Trophoblast cell (in vitro differentiated cells and primary cell): ENCODE results near the gene GHRHR.

Experiments
- DNase-seq, 2 donors: peaks; one replicate each; pipeline ENCODE4 v3.0.0-alpha.2; 2016
- H2AFZ ChIP-seq: 2 replicates; pipeline ENCODE4 v1.6.1; 2013; ENCODE audit warnings: low read length, moderate library complexity, mild to moderate bottlenecking; ENCODE audit not compliant: insufficient read depth, poor library complexity
- H2AK5ac ChIP-seq: 2 replicates; pipeline ENCODE4 v1.6.1; 2013; ENCODE audit warnings: mild to moderate bottlenecking, low read length
- H2BK120ac ChIP-seq: 2 replicates; pipeline ENCODE4 v1.6.1; 2013; ENCODE audit warnings: low read length, mild to moderate bottlenecking, moderate library complexity; ENCODE audit not compliant: insufficient read depth, poor library complexity
- H2BK12ac ChIP-seq: 2 replicates; pipeline ENCODE4 v1.6.1; 2013; ENCODE audit warnings: mild to moderate bottlenecking, low read length, moderate library complexity
- H2BK5ac ChIP-seq: 2 replicates; pipeline ENCODE4 v1.6.1; 2013; ENCODE audit warnings: low read length, low read depth, moderate library complexity, mild to moderate bottlenecking; ENCODE audit not compliant: poor library complexity
- H3K14ac ChIP-seq: 2 replicates; pipeline ENCODE4 v1.6.1; 2013; ENCODE audit warnings: mild to moderate bottlenecking, low read length
- H3K18ac ChIP-seq: 2 replicates; pipeline ENCODE4 v1.6.1; 2013; ENCODE audit warnings: mild to moderate bottlenecking, low read length
- H3K23ac ChIP-seq: 2 replicates; pipeline ENCODE4 v1.6.1; 2013; ENCODE audit warnings: low read length
- H3K27ac ChIP-seq: 2 replicates; pipeline ENCODE4 v1.5.1; 2013; ENCODE audit warnings: low read depth, mild to moderate bottlenecking, inconsistent platforms, low read length, moderate library complexity
- H3K27me3 ChIP-seq: 2 replicates; pipeline ENCODE4 v1.6.1; 2013; ENCODE audit warnings: inconsistent platforms, mild to moderate bottlenecking, low read length, moderate library complexity; ENCODE audit not compliant: insufficient read depth
- H3K36me3 ChIP-seq, 2 experiments: 1 replicate in 1 of 2; 2 replicates in 1 of 2; pipeline ENCODE4 v1.6.1; 2013; ENCODE audit warnings: low read length in 2 of 2, mild to moderate bottlenecking in 2 of 2, moderate library complexity in 1 of 2; ENCODE audit not compliant: insufficient read depth in 2 of 2, control insufficient read depth in 1 of 2
- H3K4ac ChIP-seq: 2 replicates; pipeline ENCODE4 v1.6.1; 2013; ENCODE audit warnings: low read depth, mild to moderate bottlenecking, low read length, moderate library complexity
- H3K4me1 ChIP-seq, 2 experiments: 1 replicate in 1 of 2; 2 replicates in 1 of 2; pipeline ENCODE4 v1.6.1; 2013; ENCODE audit warnings: low read length in 2 of 2, mild to moderate bottlenecking in 2 of 2, moderate library complexity in 1 of 2; ENCODE audit not compliant: insufficient read depth in 2 of 2, control insufficient read depth in 1 of 2
- H3K4me2 ChIP-seq: 2 replicates; pipeline ENCODE4 v1.6.1; 2013; ENCODE audit warnings: inconsistent platforms, mild to moderate bottlenecking, low read length, moderate library complexity
- H3K4me3 ChIP-seq: 2 replicates; pipeline ENCODE4 v1.5.1; 2013; ENCODE audit warnings: mild to moderate bottlenecking, low read depth, low read length, inconsistent platforms
- H3K79me1 ChIP-seq: one replicate; pipeline ENCODE4 v1.6.1; 2013; ENCODE audit warnings: low read length
- H3K79me2 ChIP-seq: 2 replicates; pipeline ENCODE4 v1.6.1; 2013; ENCODE audit warnings: low read length, mild to moderate bottlenecking; ENCODE audit not compliant: control insufficient read depth, insufficient read depth, poor library complexity
- H3K9ac ChIP-seq: 2 replicates; pipeline ENCODE4 v1.6.1; 2013; ENCODE audit warnings: mild to moderate bottlenecking, low read length
- H3K9me3 ChIP-seq: 2 replicates; pipeline ENCODE4 v1.6.1; 2013; ENCODE audit warnings: low read depth, mild to moderate bottlenecking, control low read depth, inconsistent platforms, low read length; ENCODE audit not compliant: insufficient read depth
- H4K12ac ChIP-seq: 2 replicates; pipeline ENCODE4 v1.6.1; 2013; ENCODE audit warnings: low read depth, mild to moderate bottlenecking, low read length, moderate library complexity
- H4K8ac ChIP-seq: 2 replicates; pipeline ENCODE4 v1.6.1; 2013; ENCODE audit warnings: low read depth, mild to moderate bottlenecking, low read length, moderate library complexity
- H4K91ac ChIP-seq: one replicate; pipeline ENCODE4 v1.6.1; 2013; ENCODE audit warnings: low read depth, mild to moderate bottlenecking, low read length, moderate library complexity
- WGBS: extraction: QIAGEN DNeasy Blood & Tissue Kit; methylation state at CpG from one replicate; pipeline ENCODE4 v1.1.7; 2013; ENCODE audit warnings: missing lambda C conversion rate; ENCODE audit not compliant: insufficient read length, insufficient coverage; ENCODE audit errors: extremely low coverage; 5-methylcytosine and 5-hydroxymethylcytosine counted together

GHRHR gene

GRCh38 chr7:30977896-30978564, 14.3 kb downstream of the GHRHR start:
- Histone ChIP-seq H4K12ac (no peak overlapping the region), H3K14ac (no peak overlapping the region), H3K9ac (no peak overlapping the region), H3K4me3 (no peak overlapping the region), H3K9me3 (no peaks in the 10 kb centered on the region), H3K4me2 (no peak overlapping the region), H4K8ac (no peak overlapping the region), H2BK120ac (no peak overlapping the region), H3K4ac (no peak overlapping the region), H2AFZ (no peak overlapping the region), H3K27me3 (no peaks in the 10 kb centered on the region), H2BK12ac (no peak overlapping the region), H3K4me1 (no peaks in the 10 kb centered on the region), H3K79me2 (no peaks in the 10 kb centered on the region), H3K18ac (no peak overlapping the region), H3K79me1 (no peaks in the 10 kb centered on the region), H3K36me3 (no peaks in the 10 kb centered on the region), H3K27ac (no peak overlapping the region), H3K23ac (no peak overlapping the region), H2BK5ac (no peak overlapping the region), H4K91ac (no peak overlapping the region), H2AK5ac (no peak overlapping the region)
- DNase-seq, result peak in 1 of 2 donors; percentile 60
- no CpG with 5 or more reads among the region's 9 CpGs for WGBS

GRCh38 chr7:30979027-30979426, 15.3 kb downstream of the GHRHR start:
- H3K4me2 ChIP-seq, result no peak overlapping the region
- no peaks in the 10 kb centered on the region for H3K27me3 ChIP-seq
- H3K18ac ChIP-seq, result no peak overlapping the region
- H3K36me3 ChIP-seq, result no peaks in the 10 kb centered on the region
- no peak overlapping the region for H2AFZ ChIP-seq
- H3K9me3 ChIP-seq, result no peaks in the 10 kb centered on the region
- no peak overlapping the region for H2AK5ac ChIP-seq
- no peak overlapping the region for H4K91ac ChIP-seq
- no peaks in the 10 kb centered on the region for H3K4me1 ChIP-seq
- H3K14ac ChIP-seq, result no peak overlapping the region
- no peak overlapping the region for H3K9ac ChIP-seq
- no peaks in the 10 kb centered on the region for H3K79me1 ChIP-seq
- H4K12ac ChIP-seq, result no peak overlapping the region
- no CpG with 5 or more reads among the region's 11 CpGs for WGBS
- H2BK12ac ChIP-seq, result no peak overlapping the region
- no peak overlapping the region for H3K4ac ChIP-seq
- no peak overlapping the region for H2BK120ac ChIP-seq
- no peak overlapping the region for H3K27ac ChIP-seq
- no peaks in the 10 kb centered on the region for H3K79me2 ChIP-seq
- no peak overlapping the region for H4K8ac ChIP-seq
- no peak for DNase-seq
- H3K4me3 ChIP-seq, result no peak overlapping the region
- H3K23ac ChIP-seq, result no peak overlapping the region
- H2BK5ac ChIP-seq, result no peak overlapping the region

- Histone ChIP-seq H3K4me3 (no peak overlapping the region), H3K27me3 (no peaks in the 10 kb centered on the region), H2AFZ (no peak overlapping the region), H4K91ac (no peak overlapping the region), H3K36me3 (no peaks in the 10 kb centered on the region), H3K9me3 (no peaks in the 10 kb centered on the region), H3K18ac (no peak overlapping the region), H4K12ac (no peak overlapping the region), H3K79me1 (no peaks in the 10 kb centered on the region), H3K4me1 (no peaks in the 10 kb centered on the region), H4K8ac (no peak overlapping the region), H2BK12ac (no peak overlapping the region), H2BK5ac (no peak overlapping the region), H3K23ac (no peak overlapping the region), H3K79me2 (no peaks in the 10 kb centered on the region), H3K4ac (no peak overlapping the region), H3K4me2 (no peak overlapping the region), H3K27ac (no peak overlapping the region), H2AK5ac (no peak overlapping the region), H3K14ac (no peak overlapping the region), H3K9ac (no peak overlapping the region), H2BK120ac (no peak overlapping the region)
- WGBS, result no CpG with 5 or more reads among the region's 7 CpGs
- no peak for DNase-seq
These were observed 16.4 kb downstream of the GHRHR start for GRCh38 chr7:30980194-30980593.

- no peak overlapping the region for H2AK5ac ChIP-seq
- no peak overlapping the region for H2BK12ac ChIP-seq
- no peak overlapping the region for H3K14ac ChIP-seq
- no peak overlapping the region for H3K18ac ChIP-seq
- no peak overlapping the region for H2AFZ ChIP-seq
- H4K12ac ChIP-seq, result no peak overlapping the region
- H3K9me3 ChIP-seq, result no peaks in the 10 kb centered on the region
- H3K4ac ChIP-seq, result no peak overlapping the region
- no peaks in the 10 kb centered on the region for H3K27me3 ChIP-seq
- no peak overlapping the region for H2BK5ac ChIP-seq
- H3K36me3 ChIP-seq, result no peaks in the 10 kb centered on the region
- no peaks in the 10 kb centered on the region for H3K79me2 ChIP-seq
- no peak overlapping the region for H4K91ac ChIP-seq
- no peak overlapping the region for H3K9ac ChIP-seq
- H3K4me3 ChIP-seq, result no peak overlapping the region
- no CpG with 5 or more reads among the region's 5 CpGs for WGBS
- DNase-seq, result no peak
- H4K8ac ChIP-seq, result no peak overlapping the region
- no peak overlapping the region for H3K4me2 ChIP-seq
- H3K27ac ChIP-seq, result no peak overlapping the region
- H3K79me1 ChIP-seq, result no peaks in the 10 kb centered on the region
- no peaks in the 10 kb centered on the region for H3K4me1 ChIP-seq
- no peak overlapping the region for H2BK120ac ChIP-seq
- H3K23ac ChIP-seq, result no peak overlapping the region
These were observed 17.0 kb downstream of the GHRHR start for GRCh38 chr7:30980751-30981150.
